H1 (cell line): Measurements from ENCODE around the gene MGAT5B. TPM values are rescaled to one million over a fixed set of nuclear protein-coding genes. Genes with fewer than 3 reads are reported as not detected.

ENCODE experiments used
- CTCF ChIA-PET: fragments of 300-600 bp; sonication (Branson Sonifier 250); formaldehyde crosslinking; loops from one replicate; lab custom pipeline; 2021; ENCODE audit not compliant: partially characterized antibody; lab: Charles Lee
- POLR2A ChIA-PET: fragments of 300-600 bp; sonication (Branson Sonifier 250); formaldehyde crosslinking; loops from one replicate; lab custom pipeline; 2021; ENCODE audit warnings: inconsistent platforms; ENCODE audit not compliant: partially characterized antibody; lab: Charles Lee
- DNase-seq, 2 experiments: peaks; one replicate each; pipeline versions ENCODE4 v3.0.0 to v3.0.0-alpha.2; 2010 to 2022; ENCODE audit warnings: low spot score in 2 of 2, low read depth in 1 of 2, mixed read lengths in 1 of 2
- FAIRE-seq: peaks from 2 replicates; lab custom pipeline; 2011; peaks lifted over from hg19 to GRCh38; lab: Jason Lieb, UNC
- H2AFZ ChIP-seq: 2 replicates; pipeline ENCODE4 v1.8.1; 2012; ENCODE audit warnings: low read length, inconsistent platforms
- H2AK5ac ChIP-seq: 2 replicates; pipeline ENCODE4 v1.6.1; 2013; ENCODE audit warnings: low read depth, low read length
- H2BK120ac ChIP-seq: replicated peaks from 2 replicates; pipeline ENCODE3; 2013; ENCODE audit warnings: low read depth, low read length, inconsistent platforms
- H2BK12ac ChIP-seq: 2 replicates; pipeline ENCODE4 v1.6.1; 2013; ENCODE audit warnings: low read depth, low read length
- H2BK15ac ChIP-seq: 2 replicates; pipeline ENCODE4 v1.6.1; 2013; ENCODE audit warnings: low read length
- H2BK20ac ChIP-seq: 2 replicates; pipeline ENCODE4 v1.6.1; 2013; ENCODE audit warnings: low read length
- H2BK5ac ChIP-seq: 2 replicates; pipeline ENCODE4 v1.6.1; 2013; ENCODE audit warnings: low read depth, low read length
- H3K14ac ChIP-seq: 2 replicates; pipeline ENCODE4 v1.6.1; 2013; ENCODE audit warnings: inconsistent platforms; ENCODE audit not compliant: insufficient read length
- H3K18ac ChIP-seq: 2 replicates; pipeline ENCODE4 v1.6.1; 2013; ENCODE audit warnings: low read length; ENCODE audit errors: extremely low read depth
- H3K23ac ChIP-seq: 2 replicates; pipeline ENCODE4 v1.6.1; 2013; ENCODE audit warnings: inconsistent platforms; ENCODE audit not compliant: insufficient read length
- H3K23me2 ChIP-seq: 2 replicates; pipeline ENCODE4 v1.6.1; 2013; ENCODE audit warnings: low read depth, low read length
- H3K27ac ChIP-seq: 2 replicates; pipeline ENCODE4 v1.6.1; 2011; ENCODE audit warnings: low read depth, low read length, inconsistent platforms
- H3K27me3 ChIP-seq, 4 experiments: replicated peaks in 1 of 4; 1 replicate in 1 of 4; 2 replicates in 3 of 4; pipeline versions ENCODE4 v1.6.1 to v1.8.1; 2011 to 2013; ENCODE audit warnings: low read length in 3 of 4, mild to moderate bottlenecking in 3 of 4, inconsistent platforms in 2 of 4, mixed read lengths in 2 of 4, moderate library complexity in 1 of 4; ENCODE audit not compliant: control insufficient read depth in 3 of 4, insufficient read depth in 3 of 4; ENCODE audit errors: extremely low read depth in 1 of 4
- H3K36me3 ChIP-seq, 4 experiments: 2 replicates each; pipeline versions ENCODE4 v1.6.1 to v1.8.1; 2011 to 2013; ENCODE audit warnings: mild to moderate bottlenecking in 4 of 4, low read length in 3 of 4, moderate library complexity in 2 of 4, control low read depth in 1 of 4, inconsistent platforms in 1 of 4; ENCODE audit not compliant: insufficient read depth in 4 of 4, control insufficient read depth in 2 of 4
- H3K4ac ChIP-seq: replicated peaks from 2 replicates; pipeline ENCODE3; 2013; ENCODE audit warnings: low read length, low read depth, mixed read lengths, inconsistent platforms; ENCODE audit not compliant: insufficient read length
- H3K4me1 ChIP-seq, 4 experiments: replicated peaks in 1 of 4; 1 replicate in 1 of 4; 2 replicates in 3 of 4; pipeline versions ENCODE4 v1.6.1 to v1.8.1; 2011 to 2013; ENCODE audit warnings: low read length in 3 of 4, inconsistent platforms in 2 of 4, mixed read lengths in 1 of 4; ENCODE audit not compliant: insufficient read depth in 4 of 4, control insufficient read depth in 3 of 4
- H3K4me2 ChIP-seq, 2 experiments: 2 replicates each; pipeline versions ENCODE4 v1.6.1 to v1.8.1; 2011 to 2013; ENCODE audit warnings: low read depth in 2 of 2, low read length in 2 of 2, control low read depth in 1 of 2, inconsistent platforms in 1 of 2, mild to moderate bottlenecking in 1 of 2; ENCODE audit not compliant: insufficient read depth in 1 of 2
- H3K4me3 ChIP-seq, 4 experiments: fragments of 200-600, 300-600 bp in 1 of 4; sonication (generic), shearing (Covaris generic), sonication (Bioruptor Twin) in 1 of 4; 2 replicates each; pipeline versions ENCODE4 v1.5.1 to v1.8.1; 2011 to 2016; ENCODE audit warnings: low read length in 4 of 4, low read depth in 3 of 4, control low read depth in 2 of 4, inconsistent platforms in 2 of 4, mild to moderate bottlenecking in 2 of 4, mixed read lengths in 1 of 4, moderate library complexity in 1 of 4; ENCODE audit not compliant: insufficient read depth in 2 of 4; ENCODE audit errors: extremely low read depth in 1 of 4
- H3K56ac ChIP-seq: replicated peaks from 2 replicates; pipeline ENCODE3; 2013; ENCODE audit warnings: low read depth, mild to moderate bottlenecking, mixed read lengths, low read length, inconsistent platforms; ENCODE audit not compliant: insufficient read length
- H3K79me1 ChIP-seq: 2 replicates; pipeline ENCODE4 v1.6.1; 2013; ENCODE audit warnings: low read depth, low read length, control low read depth
- H3K79me2 ChIP-seq, 2 experiments: 2 replicates each; pipeline versions ENCODE4 v1.6.1 to v1.8.1; 2012 to 2013; ENCODE audit warnings: low read length in 2 of 2, mild to moderate bottlenecking in 2 of 2, inconsistent platforms in 1 of 2; ENCODE audit not compliant: insufficient read depth in 2 of 2, control insufficient read depth in 1 of 2
- H3K9ac ChIP-seq, 4 experiments: replicated peaks in 1 of 4; 1 replicate in 1 of 4; 2 replicates in 3 of 4; pipeline versions ENCODE4 v1.6.1 to v1.8.1; 2011 to 2013; ENCODE audit warnings: low read depth in 3 of 4, low read length in 3 of 4, control low read depth in 2 of 4, mild to moderate bottlenecking in 2 of 4, moderate library complexity in 2 of 4, inconsistent platforms in 1 of 4; ENCODE audit errors: extremely low read depth in 1 of 4
- H3K9me3 ChIP-seq, 2 experiments: 2 replicates each; pipeline versions ENCODE4 v1.6.1 to v1.8.1; 2012 to 2013; ENCODE audit warnings: mild to moderate bottlenecking in 2 of 2, moderate library complexity in 2 of 2, control low read depth in 1 of 2, inconsistent platforms in 1 of 2, low read depth in 1 of 2, low read length in 1 of 2, mixed read lengths in 1 of 2; ENCODE audit not compliant: insufficient read depth in 2 of 2
- H4K20me1 ChIP-seq, 2 experiments: replicated peaks in 1 of 2; 2 replicates each; pipeline versions ENCODE3 to v1.8.1; 2011 to 2013; ENCODE audit warnings: inconsistent platforms in 2 of 2, low read length in 2 of 2, mild to moderate bottlenecking in 1 of 2; ENCODE audit not compliant: insufficient read depth in 2 of 2, control insufficient read depth in 1 of 2
- H4K5ac ChIP-seq: 2 replicates; pipeline ENCODE4 v1.6.1; 2013; ENCODE audit warnings: low read length, low read depth, mixed read lengths, inconsistent platforms; ENCODE audit not compliant: insufficient read length
- H4K8ac ChIP-seq: 2 replicates; pipeline ENCODE4 v1.8.0; 2013; ENCODE audit warnings: mild to moderate bottlenecking, moderate library complexity, low read length, inconsistent platforms; ENCODE audit not compliant: insufficient read depth; ENCODE audit errors: extremely low read depth
- H4K91ac ChIP-seq: replicated peaks from 2 replicates; pipeline ENCODE3; 2013; ENCODE audit warnings: low read length, mixed read lengths, inconsistent platforms; ENCODE audit not compliant: insufficient read length
- ATF3 ChIP-seq: IDR thresholded peaks from 2 replicates; pipeline ENCODE4 v1.6.1; 2011; ENCODE audit warnings: low read depth, mild to moderate bottlenecking, low read length; ENCODE audit not compliant: insufficient read depth
- CEBPB ChIP-seq: IDR thresholded peaks from 2 replicates; pipeline ENCODE4 v1.6.1; 2012; ENCODE audit warnings: low read depth, low read length
- CTCF ChIP-seq, 3 experiments: IDR thresholded peaks; 1 replicate in 2 of 3; 2 replicates in 1 of 3; pipeline versions ENCODE4 v1.5.1 to v1.6.1; 2011; ENCODE audit warnings: low read length in 3 of 3, mild to moderate bottlenecking in 3 of 3, inconsistent platforms in 2 of 3, low read depth in 1 of 3, moderate library complexity in 1 of 3; ENCODE audit not compliant: insufficient read depth in 1 of 3; ENCODE audit errors: control extremely low read depth in 1 of 3
- EGR1 ChIP-seq: IDR thresholded peaks from 2 replicates; pipeline ENCODE4 v1.6.1; 2011; ENCODE audit warnings: low read depth, low read length, borderline replicate concordance
- GTF2F1 ChIP-seq: IDR thresholded peaks from 2 replicates; pipeline ENCODE4 v1.6.1; 2012; ENCODE audit warnings: low read depth, low read length, improper control_type of control experiment, borderline replicate concordance
- HDAC2 ChIP-seq, 2 experiments: fragments of 300-600 bp in 1 of 2; sonication (generic) in 1 of 2; IDR thresholded peaks; 2 replicates each; pipeline ENCODE4 v1.6.1; 2011 to 2012; ENCODE audit warnings: low read depth in 2 of 2, low read length in 2 of 2, mild to moderate bottlenecking in 2 of 2, moderate library complexity in 2 of 2, borderline replicate concordance in 1 of 2, inconsistent platforms in 1 of 2
- JUN ChIP-seq: IDR thresholded peaks from 2 replicates; pipeline ENCODE4 v1.6.1; 2011; ENCODE audit warnings: low read depth, mild to moderate bottlenecking, improper control_type of control experiment, low read length
- POU5F1 ChIP-seq: IDR thresholded peaks from 2 replicates; pipeline ENCODE4 v1.6.1; 2011; ENCODE audit warnings: low read depth, mild to moderate bottlenecking, low read length, moderate library complexity
- SIN3A ChIP-seq, 2 experiments: IDR thresholded peaks in 1 of 2; conservative IDR thresholded peaks in 1 of 2; 2 replicates each; pipeline ENCODE4 v1.6.1; 2011 to 2012; ENCODE audit warnings: low read length in 2 of 2, improper control_type of control experiment in 1 of 2, low read depth in 1 of 2, mild to moderate bottlenecking in 1 of 2
- SUZ12 ChIP-seq: fragments of 200-600 bp; sonication (generic); IDR thresholded peaks from 2 replicates; pipeline ENCODE4 v1.6.1; 2012; ENCODE audit warnings: mild to moderate bottlenecking, inconsistent platforms, low read length, moderate library complexity, mixed read lengths
- TBP ChIP-seq: IDR thresholded peaks from 2 replicates; pipeline ENCODE4 v1.6.1; 2011; ENCODE audit warnings: low read depth, low read length, improper control_type of control experiment
- WGBS, 2 experiments: shearing (Covaris generic) in 1 of 2; methylation state at CpG; one replicate each; pipeline versions ENCODE4 v1.1.6 to v1.1.7; 2013 to 2015; ENCODE audit warnings: low lambda C conversion rate in 2 of 2, mixed read lengths in 2 of 2, inconsistent platforms in 1 of 2, low coverage in 1 of 2, missing lambda C conversion rate in 1 of 2; ENCODE audit not compliant: insufficient replicate concordance in 2 of 2, insufficient coverage in 1 of 2, insufficient read length in 1 of 2; ENCODE audit errors: extremely low coverage in 1 of 2, missing lambda C conversion rate in 1 of 2; 5-methylcytosine and 5-hydroxymethylcytosine counted together
- polyA plus RNA-seq, 7 experiments: library from polyadenylated mRNA; depleted of rRNA in 3 of 7; stranded (reverse) in 5 of 7; unstranded in 2 of 7; fragments of >200 nt in 5 of 7; fragments of 200-250 nt in 2 of 7; gene quantifications; 1 replicate in 5 of 7; 2 replicates in 1 of 7; 4 replicates in 1 of 7; pipeline versions ENCODE4 v1.2.1 to v1.2.3, GENCODE V29; 2011 to 2013; ENCODE audit warnings: missing spikeins in 2 of 7, mixed read lengths in 2 of 7
- total RNA-seq: library from RNA; stranded (reverse); fragmentation: NEBNext Ultra II Directional; extraction: Animal tissue kit (Norgen Biotek cat#: 25700); gene quantifications from 2 replicates; pipeline ENCODE4 v1.2.1, GENCODE V29; 2021

MGAT5B gene
- total and polyA plus RNA-seq, 2 of the 8 experiments (the other 6 are each of a cell fraction or from before 2014, with no cell fraction given), result 7.9 to 8.2 TPM

DNA sequence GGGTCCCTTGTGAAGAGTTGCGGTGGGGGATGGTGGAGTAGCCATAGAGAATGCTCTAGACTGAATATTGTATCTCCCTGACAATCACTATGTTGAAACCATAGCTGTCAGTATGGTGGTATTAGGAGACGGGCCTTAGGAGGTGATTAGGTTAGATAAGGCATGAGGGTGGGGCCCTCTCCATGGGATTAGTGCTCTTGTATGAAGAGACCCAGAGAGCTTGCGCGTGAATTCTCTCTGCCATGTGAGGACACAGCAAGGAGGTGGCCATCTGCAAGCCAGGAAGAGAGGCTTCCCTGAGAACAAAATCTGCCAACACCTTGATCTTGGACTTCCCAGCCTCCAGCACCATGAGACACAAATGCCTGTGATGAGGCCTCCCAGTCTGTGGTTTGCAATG lies 34.5 kb upstream of the MGAT5B start:
- H2AFZ ChIP-seq, result no peak overlapping the region
- no peaks in the 10 kb centered on the region for H3K23me2 ChIP-seq
- no peak overlapping the region for H3K4me3 ChIP-seq
- H3K36me3 ChIP-seq, result no peaks in the 10 kb centered on the region
- H4K8ac ChIP-seq, result no peak overlapping the region
- H3K4me1 ChIP-seq, result peaks cover 0 to under 1% (median 0%) of the 10 kb centered on the region in 4 experiments; a peak in 1 of 7 replicates
- H2BK20ac ChIP-seq, result no peak overlapping the region
- 93% methylated on average over 3 of the region's 4 CpGs; no CpG with 5 or more reads in 1 of the 2 experiments for WGBS, 2 experiments
- H3K4ac ChIP-seq, result no peak overlapping the region
- no peak overlapping the region for H2BK12ac ChIP-seq
- DNase-seq (no peak), FAIRE-seq (no peak)
- H4K20me1 ChIP-seq, result no peaks in the 10 kb centered on the region
- H4K5ac ChIP-seq, result no peak overlapping the region
- H3K9me3 ChIP-seq, result no peaks in the 10 kb centered on the region
- H4K91ac ChIP-seq, result no peak overlapping the region
- H2BK120ac ChIP-seq, result no peak overlapping the region
- ChIA-PET POLR2A (no interaction called here), CTCF (interaction anchor here (0.6 to 1.7 kb wide), 3 partner anchors 8 to 19 kb away, joined by 3 to 4 read pairs (median 3); no protein-coding TSS in a partner anchor)
- no peak overlapping the region for H3K14ac ChIP-seq
- H2BK5ac ChIP-seq, result no peak overlapping the region
- no peaks in the 10 kb centered on the region for H3K79me2 ChIP-seq
- H2AK5ac ChIP-seq, result no peak overlapping the region
- no peaks in the 10 kb centered on the region for H3K79me1 ChIP-seq
- H3K27ac ChIP-seq, result no peak overlapping the region
- H3K9ac ChIP-seq, result no peak overlapping the region
- H3K56ac ChIP-seq, result no peak overlapping the region
- H3K4me2 ChIP-seq, result no peak overlapping the region
- H2BK15ac ChIP-seq, result no peak overlapping the region
- no peak overlapping the region for H3K18ac ChIP-seq
- peaks cover 0 to 2% (median 0%) of the 10 kb centered on the region in 4 experiments; a peak in 1 of 7 replicates for H3K27me3 ChIP-seq
- H3K23ac ChIP-seq, result no peak overlapping the region
- TF ChIP-seq GTF2F1 (no peak), HDAC2 (IDR thresholded peaks at IDR 0.05; ENCODE audit: borderline replicate concordance in 1 of 2, low read depth in 2 of 2, low read length in 2 of 2) (no peak), POU5F1 (no peak), CTCF (IDR thresholded peaks at IDR 0.05; ENCODE audit: control extremely low read depth in 1 of 3, insufficient read depth in 1 of 3, low read depth in 1 of 3, low read length in 3 of 3) (no peak), JUN (no peak), SIN3A (conservative IDR thresholded peaks at IDR 0.05 in 1 of 2, IDR thresholded peaks at IDR 0.05 in 1 of 2; ENCODE audit: low read depth in 1 of 2, low read length in 2 of 2) (no peak), TBP (no peak), ATF3 (no peak), SUZ12 (no peak), EGR1 (no peak), CEBPB (no peak)
